GM12865 (cell line): Measurements from ENCODE around the gene RTP5.

Source experiments
- DNase-seq: peaks from one replicate; pipeline ENCODE4 v3.0.0; 2010; ENCODE audit warnings: low read depth
- H3K4me3 ChIP-seq: 2 replicates; pipeline ENCODE4 v1.5.1; 2011; ENCODE audit warnings: mild to moderate bottlenecking, low read depth, low read length, control low read depth
- TF ChIP-seq, protein P1 (sequence below): IDR thresholded peaks from 2 replicates; pipeline ENCODE4 v1.5.1; 2011; ENCODE audit warnings: low read length, control low read depth, low read depth, inconsistent platforms; ENCODE audit not compliant: insufficient read depth; ENCODE audit errors: missing control alignments

The RTP5 gene

DNA sequence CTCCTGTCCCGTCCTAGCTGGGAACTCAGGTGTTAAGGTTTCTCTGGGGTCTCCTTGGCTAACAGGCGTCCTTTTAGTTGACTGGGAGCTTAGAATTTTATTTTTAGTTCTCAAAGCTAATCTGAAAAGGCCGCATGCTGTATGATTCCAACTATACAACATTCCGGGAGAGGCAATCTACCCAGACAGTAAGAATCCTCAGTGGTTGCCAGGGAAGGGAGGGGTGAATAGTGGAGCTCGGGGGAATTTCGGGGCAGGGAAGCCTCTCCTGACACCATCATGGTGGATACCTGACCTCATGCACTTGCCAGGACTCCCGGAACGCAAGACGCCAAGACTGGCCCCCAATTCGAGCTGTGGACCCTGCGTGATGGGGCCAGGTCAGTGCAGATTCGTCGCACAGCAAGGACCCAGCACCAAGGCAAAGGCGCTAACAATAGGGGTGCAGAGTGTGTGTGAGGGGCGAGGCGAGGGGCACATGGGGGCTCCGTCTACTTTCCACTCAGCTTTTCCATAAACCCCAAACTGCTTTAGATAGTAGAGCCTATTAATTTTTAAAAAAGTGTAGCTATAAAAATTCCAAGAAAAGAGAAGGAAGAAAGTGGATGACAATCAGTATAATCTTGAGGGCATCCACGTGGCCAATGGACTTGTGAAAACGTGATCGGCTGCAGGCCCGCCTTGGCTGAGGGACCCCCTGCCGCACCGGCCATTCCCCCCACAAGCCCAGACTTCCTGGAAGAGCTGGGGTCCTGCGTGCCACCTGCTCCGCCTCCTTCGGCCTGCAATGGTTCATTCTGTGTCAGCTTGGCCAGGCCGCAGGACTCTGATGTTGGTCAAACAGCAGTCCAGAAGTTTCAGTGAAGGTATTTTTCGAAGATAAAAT is 28.1 kb upstream of the RTP5 start:
- no peak overlapping the region for H3K4me3 ChIP-seq
- DNase-seq: no peak
- TF ChIP-seq, protein P1, sequence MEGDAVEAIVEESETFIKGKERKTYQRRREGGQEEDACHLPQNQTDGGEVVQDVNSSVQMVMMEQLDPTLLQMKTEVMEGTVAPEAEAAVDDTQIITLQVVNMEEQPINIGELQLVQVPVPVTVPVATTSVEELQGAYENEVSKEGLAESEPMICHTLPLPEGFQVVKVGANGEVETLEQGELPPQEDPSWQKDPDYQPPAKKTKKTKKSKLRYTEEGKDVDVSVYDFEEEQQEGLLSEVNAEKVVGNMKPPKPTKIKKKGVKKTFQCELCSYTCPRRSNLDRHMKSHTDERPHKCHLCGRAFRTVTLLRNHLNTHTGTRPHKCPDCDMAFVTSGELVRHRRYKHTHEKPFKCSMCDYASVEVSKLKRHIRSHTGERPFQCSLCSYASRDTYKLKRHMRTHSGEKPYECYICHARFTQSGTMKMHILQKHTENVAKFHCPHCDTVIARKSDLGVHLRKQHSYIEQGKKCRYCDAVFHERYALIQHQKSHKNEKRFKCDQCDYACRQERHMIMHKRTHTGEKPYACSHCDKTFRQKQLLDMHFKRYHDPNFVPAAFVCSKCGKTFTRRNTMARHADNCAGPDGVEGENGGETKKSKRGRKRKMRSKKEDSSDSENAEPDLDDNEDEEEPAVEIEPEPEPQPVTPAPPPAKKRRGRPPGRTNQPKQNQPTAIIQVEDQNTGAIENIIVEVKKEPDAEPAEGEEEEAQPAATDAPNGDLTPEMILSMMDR: no peak

- H3K4me3 ChIP-seq: no peak overlapping the region
- TF ChIP-seq, protein P1: no peak
- DNase-seq: no peak
Observed at GRCh38 chr2:241842067-241842415, 27.5 kb upstream of the RTP5 start.

DNA sequence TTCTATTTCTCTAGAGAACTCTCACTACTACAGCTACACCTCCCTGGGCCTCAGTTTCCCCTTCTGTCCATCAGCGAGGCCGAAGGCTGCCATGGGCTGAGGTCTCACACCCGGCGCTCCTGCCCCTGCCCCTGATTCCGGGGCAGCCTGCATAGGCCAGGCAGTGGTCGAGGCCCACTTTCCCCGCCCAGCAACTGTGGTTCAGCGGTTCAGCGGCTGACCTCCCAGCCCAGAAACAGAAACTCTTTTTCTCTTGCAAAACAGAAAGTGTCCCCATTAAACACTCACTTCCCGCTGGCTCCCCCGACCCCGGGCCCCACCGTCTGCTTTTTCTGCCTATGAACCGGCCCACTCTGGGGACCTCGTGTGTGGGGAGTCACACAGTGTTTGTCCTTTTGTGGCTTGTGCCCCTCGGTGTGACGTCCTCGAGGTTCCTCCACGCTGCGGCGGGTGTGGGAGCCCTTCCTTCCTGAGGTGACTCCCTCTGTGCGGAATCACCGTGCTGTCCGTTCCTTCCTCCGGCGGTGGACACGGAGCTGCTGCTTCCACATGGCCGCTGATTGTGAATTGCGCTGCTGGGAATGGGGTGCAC is 26.8 kb upstream of the RTP5 start:
- H3K4me3 ChIP-seq: peak overlapping the region; percentile 34
- TF ChIP-seq, protein P1: no peak
- DNase-seq: peak; percentile 65

GRCh38 chr2:241843321-241844065 is 26.0 kb upstream of the RTP5 start:
- TF ChIP-seq, protein P1: no peak
- H3K4me3 ChIP-seq: peak overlapping the region; percentile 34
- no peak for DNase-seq

DNA sequence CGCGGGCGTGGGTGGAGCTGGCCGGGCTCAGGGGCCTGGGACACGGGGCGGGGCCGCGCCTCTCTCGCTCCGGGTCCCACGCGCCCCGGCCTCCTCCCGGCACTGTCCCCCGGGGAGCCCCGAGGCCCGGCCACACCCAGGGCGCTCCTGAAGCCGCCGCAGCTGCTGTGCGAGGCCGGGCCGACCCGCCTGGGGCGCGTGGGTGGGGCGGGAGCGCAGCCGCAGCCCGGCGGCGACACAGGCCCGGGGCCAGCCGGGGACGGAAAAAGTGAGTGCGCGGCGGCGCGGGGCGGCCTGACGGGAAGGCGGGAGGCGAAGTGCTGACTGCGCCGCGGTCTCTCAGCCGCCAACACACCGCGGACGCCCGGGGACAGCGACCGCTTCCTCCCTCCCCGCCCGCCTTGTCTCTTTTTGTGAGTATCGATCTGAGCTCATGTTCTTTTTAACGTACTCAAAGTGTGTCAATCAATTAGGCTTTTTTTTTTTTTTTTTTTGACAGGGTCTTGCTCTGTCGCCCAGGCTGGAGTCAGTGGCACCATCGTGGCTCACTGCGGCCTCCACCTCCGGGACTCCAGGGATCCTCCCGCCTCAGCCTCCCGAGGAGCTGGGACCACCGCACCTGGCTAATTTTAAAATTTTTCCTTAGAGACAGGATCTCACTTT is 25.3 kb upstream of the RTP5 start:
- peak overlapping the region; percentile 44 for H3K4me3 ChIP-seq
- TF ChIP-seq, protein P1: no peak
- peak; percentile 68 for DNase-seq

DNA sequence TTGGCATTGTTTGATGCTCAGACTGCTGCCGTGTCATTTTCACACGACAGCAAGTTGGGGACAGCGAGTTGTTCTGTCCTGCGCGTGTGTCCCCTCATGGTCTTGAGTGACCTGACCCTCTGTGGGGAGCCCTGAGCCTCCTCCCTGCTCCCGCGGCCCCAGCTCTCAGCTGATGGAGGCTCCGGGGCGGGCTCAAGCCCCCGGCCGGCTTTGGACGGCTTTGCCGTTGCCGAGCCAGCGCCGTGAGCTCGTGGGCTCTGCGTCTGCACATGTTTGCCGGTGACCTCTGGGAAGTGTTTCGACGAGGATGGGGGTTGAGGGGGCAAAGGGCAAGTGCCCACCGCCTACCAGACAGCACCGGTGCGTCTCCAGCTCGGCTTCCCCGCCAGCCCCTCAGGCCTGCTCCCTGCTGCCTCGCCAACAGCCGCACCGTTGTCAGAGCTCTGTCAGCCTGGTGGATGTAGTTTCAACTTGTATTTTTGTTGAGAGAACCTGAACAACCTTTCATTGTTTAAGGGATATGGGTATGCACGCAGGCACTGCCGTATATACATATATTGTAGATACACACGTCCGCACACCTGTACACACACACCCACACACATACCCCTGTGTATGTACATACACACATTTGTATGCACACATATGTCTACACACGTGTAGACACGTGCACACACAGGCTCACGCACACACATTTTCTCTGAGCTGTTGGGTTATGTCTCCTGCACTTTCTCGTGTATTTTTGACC is 24.5 kb upstream of the RTP5 start:
- no peak for DNase-seq
- TF ChIP-seq, protein P1: no peak
- H3K4me3 ChIP-seq: no peak overlapping the region
